ENCODE measurements around the gene ADAM8. TPM values are rescaled to one million over a fixed set of nuclear protein-coding genes. Genes with fewer than 3 reads are reported as not detected.

Gene ADAM8
- total RNA-seq, 2 experiments from 2014 or later: 106 to 115 TPM

DNA sequence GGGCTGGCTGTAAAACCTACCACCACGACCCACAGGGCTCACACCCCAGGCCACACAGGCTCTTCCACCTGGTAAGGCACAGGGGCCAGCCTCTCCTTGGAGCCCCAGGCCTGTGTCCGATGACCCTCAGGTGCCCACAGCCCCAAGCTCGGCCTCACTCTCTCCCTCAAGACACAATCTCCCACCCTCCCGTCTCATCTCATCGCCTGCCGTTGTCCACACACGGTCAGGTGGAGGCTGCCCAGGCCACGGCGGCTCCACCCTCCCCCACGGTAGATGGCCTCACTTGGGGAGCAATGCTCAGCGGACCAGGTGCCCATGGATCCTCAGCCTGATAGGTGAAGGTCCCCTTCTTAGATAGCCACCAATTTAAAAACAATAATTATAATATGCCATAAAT, 55.3 kb downstream of the ADAM8 start:
- intact Hi-C loops (cut with micrococcal nuclease): no loop called here
- no peak overlapping the region for H3K27ac Mint-ChIP-seq
- ChIA-PET POLR2A (no interaction called here), CTCF (no interaction called here)
- no peak for DNase-seq
- no peak for ATAC-seq
- H3K9me3 Mint-ChIP-seq: no peaks in the 10 kb centered on the region
- no peak overlapping the region for H3K4me3 Mint-ChIP-seq
- no peak for TF ChIP-seq CTCF (IDR thresholded peaks at IDR 0.05)
- H3K27me3 Mint-ChIP-seq: peaks cover 13% of the 10 kb centered on the region
- H3K36me3 Mint-ChIP-seq (ENCODE audit: low read depth): no peaks in the 10 kb centered on the region
- peaks cover 12% of the 10 kb centered on the region for H3K4me1 Mint-ChIP-seq (ENCODE audit: low read depth)

GRCh38 chr10:133219782-133220181, 56.9 kb downstream of the ADAM8 start:
- DNase-seq (no peak), ATAC-seq (no peak)
- peaks cover 9% of the 10 kb centered on the region for H3K27me3 Mint-ChIP-seq
- H3K36me3 Mint-ChIP-seq (ENCODE audit: low read depth): no peaks in the 10 kb centered on the region
- CTCF ChIA-PET: no interaction called here
- H3K4me1 Mint-ChIP-seq (ENCODE audit: low read depth): no peaks in the 10 kb centered on the region
- TF ChIP-seq CTCF (IDR thresholded peaks at IDR 0.05): no peak
- no peaks in the 10 kb centered on the region for H3K9me3 Mint-ChIP-seq
- POLR2A ChIA-PET: no interaction called here
- no peak overlapping the region for H3K4me3 Mint-ChIP-seq
- no peak overlapping the region for H3K27ac Mint-ChIP-seq
- intact Hi-C loops (cut with micrococcal nuclease): no loop called here

GRCh38 chr10:133218891-133219290, 57.8 kb downstream of the ADAM8 start:
- DNase-seq (no peak), ATAC-seq (no peak)
- CTCF ChIA-PET: no interaction called here
- H3K27me3 Mint-ChIP-seq: peaks cover 9% of the 10 kb centered on the region
- H3K27ac Mint-ChIP-seq: no peak overlapping the region
- POLR2A ChIA-PET: no interaction called here
- no peak overlapping the region for H3K4me3 Mint-ChIP-seq
- no peak for TF ChIP-seq CTCF (IDR thresholded peaks at IDR 0.05)
- H3K9me3 Mint-ChIP-seq: no peaks in the 10 kb centered on the region
- no peaks in the 10 kb centered on the region for H3K36me3 Mint-ChIP-seq (ENCODE audit: low read depth)
- no peaks in the 10 kb centered on the region for H3K4me1 Mint-ChIP-seq (ENCODE audit: low read depth)
- intact Hi-C loops (cut with micrococcal nuclease): no loop called here

DNA sequence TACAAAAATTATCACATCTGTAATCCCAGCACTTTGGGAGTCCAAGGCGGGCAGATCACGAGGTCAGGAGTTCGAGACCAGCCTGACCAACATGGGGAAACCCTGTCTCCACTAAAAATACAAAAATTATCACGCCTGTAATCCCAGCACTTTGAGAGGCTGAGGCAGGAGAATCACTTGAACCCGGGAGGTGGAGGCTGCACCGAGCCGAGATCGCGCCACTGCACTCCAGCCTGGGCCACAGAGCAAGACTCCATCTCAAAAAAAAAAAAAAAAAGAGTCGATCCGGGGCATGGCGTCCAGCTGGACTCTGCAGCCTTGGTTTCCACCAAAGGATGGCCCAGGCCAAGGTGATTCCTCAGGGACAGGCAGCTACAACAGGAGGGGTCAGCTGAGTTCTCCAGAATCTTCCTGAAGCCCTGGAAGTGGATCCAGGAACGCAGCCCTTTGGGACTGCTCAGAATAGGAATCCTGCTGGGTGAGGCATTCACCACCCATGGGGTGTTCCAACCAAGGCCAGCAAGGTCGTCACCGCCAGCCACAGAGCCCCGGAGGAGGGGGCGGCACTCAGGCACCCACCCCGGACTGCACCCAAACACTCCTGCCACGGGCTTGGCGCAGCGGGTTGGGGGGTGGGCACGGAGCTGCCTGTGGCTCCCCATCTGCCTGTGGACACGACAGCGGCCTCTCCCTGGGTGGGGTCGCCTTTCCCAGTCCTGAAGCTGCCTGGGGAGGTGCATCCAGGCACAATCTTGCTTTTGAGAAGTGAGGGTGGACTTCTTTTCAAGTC, 58.7 kb downstream of the ADAM8 start:
- intact Hi-C loops (cut with micrococcal nuclease): no loop called here
- no peaks in the 10 kb centered on the region for H3K36me3 Mint-ChIP-seq (ENCODE audit: low read depth)
- no peak overlapping the region for H3K27ac Mint-ChIP-seq
- no peaks in the 10 kb centered on the region for H3K4me1 Mint-ChIP-seq (ENCODE audit: low read depth)
- H3K9me3 Mint-ChIP-seq: no peaks in the 10 kb centered on the region
- no peak for TF ChIP-seq CTCF (IDR thresholded peaks at IDR 0.05)
- H3K27me3 Mint-ChIP-seq: peaks cover 9% of the 10 kb centered on the region
- POLR2A ChIA-PET: no interaction called here
- no peak for DNase-seq
- CTCF ChIA-PET: no interaction called here
- H3K4me3 Mint-ChIP-seq: no peak overlapping the region
- no peak for ATAC-seq

DNA sequence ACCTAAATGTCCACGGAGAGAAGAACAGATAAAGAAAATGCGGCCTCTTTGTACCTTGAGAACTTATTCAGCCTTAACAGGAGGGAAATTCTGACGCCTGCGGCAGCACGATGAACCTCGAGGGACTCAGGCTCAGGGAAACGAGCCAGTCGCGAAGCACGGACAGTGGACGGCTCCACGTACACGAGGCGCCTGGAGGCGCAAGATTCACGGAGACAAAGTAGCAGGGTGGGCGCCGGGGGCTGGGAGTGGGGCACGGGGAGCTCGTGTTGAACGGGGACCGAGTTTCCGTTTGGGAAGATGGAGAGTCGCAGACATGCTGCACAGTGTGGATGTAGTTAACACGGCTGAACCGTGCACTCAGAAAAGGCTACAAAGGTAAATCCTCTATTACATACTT, 59.9 kb downstream of the ADAM8 start:
- peaks cover 9% of the 10 kb centered on the region for H3K27me3 Mint-ChIP-seq
- ChIA-PET CTCF (no interaction called here), POLR2A (no interaction called here)
- DNase-seq: no peak
- intact Hi-C loops (cut with micrococcal nuclease): no loop called here
- ATAC-seq: no peak
- H3K27ac Mint-ChIP-seq: no peak overlapping the region
- H3K36me3 Mint-ChIP-seq (ENCODE audit: low read depth): no peaks in the 10 kb centered on the region
- no peaks in the 10 kb centered on the region for H3K4me1 Mint-ChIP-seq (ENCODE audit: low read depth)
- no peaks in the 10 kb centered on the region for H3K9me3 Mint-ChIP-seq
- no peak for TF ChIP-seq CTCF (IDR thresholded peaks at IDR 0.05)
- no peak overlapping the region for H3K4me3 Mint-ChIP-seq

All from activated CD8-positive, alpha-beta T cell treated with anti-CD3 and anti-CD28 coated beads for 36 hours (primary cell).